Measurements from ENCODE around the gene SH3TC2. TPM values are rescaled to one million over a fixed set of nuclear protein-coding genes. Genes with fewer than 3 reads are reported as not detected.

Gene SH3TC2
- total RNA-seq, 2 donors from 2014 or later = 0.27 to 0.75 TPM

DNA sequence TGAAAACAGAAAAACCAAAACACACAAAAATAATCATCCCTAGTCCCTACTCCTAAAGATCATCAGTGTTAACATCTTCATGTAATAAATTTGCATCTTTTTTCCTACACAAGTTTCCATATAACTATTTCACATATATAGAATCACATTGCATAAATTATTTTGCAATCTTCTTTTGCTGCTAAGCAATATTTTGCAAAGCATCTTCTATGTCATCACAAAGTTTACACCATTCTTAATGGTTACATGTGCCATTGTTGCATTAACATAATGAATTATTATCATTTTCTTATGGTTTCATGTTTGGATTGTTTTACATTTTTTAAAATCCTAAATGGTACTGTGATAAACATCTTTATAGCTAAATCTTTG is 17.8 kb downstream of the SH3TC2 start:
- Histone ChIP-seq H3K27me3 (ENCODE audit: control insufficient read depth, insufficient read depth, low read length, poor library complexity, severe bottlenecking) (no peaks in the 10 kb centered on the region), H3K4me1 (ENCODE audit: control insufficient read depth, insufficient read depth, low read length) (no peaks in the 10 kb centered on the region), H3K9ac (ENCODE audit: extremely low read depth, low read length, poor library complexity, severe bottlenecking) (no peak overlapping the region), H3K9me3 (ENCODE audit: control insufficient read depth, low read length) (no peaks in the 10 kb centered on the region), H3K27ac (ENCODE audit: low read depth, low read length) (no peak overlapping the region), H3K4me3 (ENCODE audit: low read length) (no peak overlapping the region), H3K36me3 (ENCODE audit: control insufficient read depth, insufficient read depth, low read length) (no peaks in the 10 kb centered on the region)
- TF ChIP-seq, protein P1, sequence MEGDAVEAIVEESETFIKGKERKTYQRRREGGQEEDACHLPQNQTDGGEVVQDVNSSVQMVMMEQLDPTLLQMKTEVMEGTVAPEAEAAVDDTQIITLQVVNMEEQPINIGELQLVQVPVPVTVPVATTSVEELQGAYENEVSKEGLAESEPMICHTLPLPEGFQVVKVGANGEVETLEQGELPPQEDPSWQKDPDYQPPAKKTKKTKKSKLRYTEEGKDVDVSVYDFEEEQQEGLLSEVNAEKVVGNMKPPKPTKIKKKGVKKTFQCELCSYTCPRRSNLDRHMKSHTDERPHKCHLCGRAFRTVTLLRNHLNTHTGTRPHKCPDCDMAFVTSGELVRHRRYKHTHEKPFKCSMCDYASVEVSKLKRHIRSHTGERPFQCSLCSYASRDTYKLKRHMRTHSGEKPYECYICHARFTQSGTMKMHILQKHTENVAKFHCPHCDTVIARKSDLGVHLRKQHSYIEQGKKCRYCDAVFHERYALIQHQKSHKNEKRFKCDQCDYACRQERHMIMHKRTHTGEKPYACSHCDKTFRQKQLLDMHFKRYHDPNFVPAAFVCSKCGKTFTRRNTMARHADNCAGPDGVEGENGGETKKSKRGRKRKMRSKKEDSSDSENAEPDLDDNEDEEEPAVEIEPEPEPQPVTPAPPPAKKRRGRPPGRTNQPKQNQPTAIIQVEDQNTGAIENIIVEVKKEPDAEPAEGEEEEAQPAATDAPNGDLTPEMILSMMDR (conservative IDR thresholded peaks at IDR 0.05) = no peak
- DNase-seq = no peak
- Mint-ChIP-seq H3K9me3 (no peaks in the 10 kb centered on the region), H3K36me3 (ENCODE audit: low read depth) (no peaks in the 10 kb centered on the region), H3K27me3 (ENCODE audit: insufficient read depth) (no peaks in the 10 kb centered on the region), H3K4me3 (no peak overlapping the region), H3K4me1 (no peaks in the 10 kb centered on the region), H3K27ac (no peak overlapping the region)

DNA sequence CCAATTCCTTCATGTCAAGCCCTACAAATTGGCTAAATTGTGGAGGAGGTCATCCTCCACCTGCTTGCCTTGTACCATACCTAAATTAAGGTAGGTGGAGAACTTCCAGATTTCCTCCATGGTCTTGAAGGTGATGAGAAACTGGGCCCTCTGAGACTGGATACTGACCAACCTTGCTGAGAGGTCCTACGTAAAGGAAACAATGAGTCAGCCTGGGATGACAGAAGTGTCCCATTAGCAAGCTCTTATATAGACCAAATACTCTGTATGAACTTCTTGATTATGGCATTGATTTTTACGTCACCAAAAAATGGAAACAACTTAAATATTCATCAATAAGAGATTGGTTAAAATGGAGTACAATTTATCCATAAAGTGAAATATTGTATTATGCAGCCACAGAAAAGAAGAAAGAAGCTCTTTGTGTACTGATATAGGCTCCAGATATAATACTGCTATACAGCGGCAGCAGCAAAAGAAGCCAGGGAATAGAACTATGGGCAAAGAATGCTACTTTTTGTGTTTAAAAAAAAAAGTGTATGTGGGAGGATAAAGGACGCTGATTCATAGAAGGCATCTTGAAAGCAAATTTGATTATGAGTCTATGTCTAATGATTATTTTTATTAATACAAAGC is 18.3 kb downstream of the SH3TC2 start:
- Mint-ChIP-seq H3K27me3 (ENCODE audit: insufficient read depth) (no peaks in the 10 kb centered on the region), H3K4me1 (no peaks in the 10 kb centered on the region), H3K4me3 (no peak overlapping the region), H3K27ac (no peak overlapping the region), H3K36me3 (ENCODE audit: low read depth) (no peaks in the 10 kb centered on the region), H3K9me3 (no peaks in the 10 kb centered on the region)
- Histone ChIP-seq H3K4me1 (ENCODE audit: control insufficient read depth, insufficient read depth, low read length) (no peaks in the 10 kb centered on the region), H3K36me3 (ENCODE audit: control insufficient read depth, insufficient read depth, low read length) (no peaks in the 10 kb centered on the region), H3K27ac (ENCODE audit: low read depth, low read length) (no peak overlapping the region), H3K9me3 (ENCODE audit: control insufficient read depth, low read length) (no peaks in the 10 kb centered on the region), H3K27me3 (ENCODE audit: control insufficient read depth, insufficient read depth, low read length, poor library complexity, severe bottlenecking) (no peaks in the 10 kb centered on the region), H3K4me3 (ENCODE audit: low read length) (no peak overlapping the region), H3K9ac (ENCODE audit: extremely low read depth, low read length, poor library complexity, severe bottlenecking) (no peak overlapping the region)
- no peak for DNase-seq
- WGBS, 2 experiments (ENCODE audit: insufficient coverage in 1 of 2, insufficient read length in 1 of 2) = 89 to 100% methylated on average over 1 to 4 of the region's 4 CpGs
- TF ChIP-seq, protein P1 (conservative IDR thresholded peaks at IDR 0.05) = no peak

DNA sequence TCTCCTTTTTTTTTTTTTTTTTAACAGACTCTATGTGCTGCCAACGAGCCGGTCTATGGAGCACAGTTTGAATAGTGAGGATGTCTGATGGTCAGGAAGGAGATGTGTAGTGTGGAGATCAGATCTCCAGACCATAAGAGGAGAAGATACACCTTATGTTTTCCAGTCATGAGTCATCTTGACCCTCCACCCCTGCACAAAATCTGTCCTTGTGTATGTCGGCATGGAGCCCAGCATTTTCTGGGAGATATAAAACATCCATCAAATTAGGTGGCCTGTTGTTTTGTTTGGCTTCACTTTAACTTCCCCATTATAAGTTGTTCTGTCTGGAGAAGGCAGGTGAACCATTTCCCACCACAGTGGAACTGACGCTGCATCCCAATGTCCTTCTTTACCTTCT is 19.2 kb downstream of the SH3TC2 start:
- Histone ChIP-seq H3K4me3 (ENCODE audit: low read length) (no peak overlapping the region), H3K9me3 (ENCODE audit: control insufficient read depth, low read length) (no peaks in the 10 kb centered on the region), H3K4me1 (ENCODE audit: control insufficient read depth, insufficient read depth, low read length) (no peaks in the 10 kb centered on the region), H3K27me3 (ENCODE audit: control insufficient read depth, insufficient read depth, low read length, poor library complexity, severe bottlenecking) (no peaks in the 10 kb centered on the region), H3K9ac (ENCODE audit: extremely low read depth, low read length, poor library complexity, severe bottlenecking) (no peak overlapping the region), H3K27ac (ENCODE audit: low read depth, low read length) (no peak overlapping the region), H3K36me3 (ENCODE audit: control insufficient read depth, insufficient read depth, low read length) (no peaks in the 10 kb centered on the region)
- TF ChIP-seq, protein P1 (conservative IDR thresholded peaks at IDR 0.05) = no peak
- Mint-ChIP-seq H3K27me3 (ENCODE audit: insufficient read depth) (no peaks in the 10 kb centered on the region), H3K27ac (no peak overlapping the region), H3K36me3 (ENCODE audit: low read depth) (no peaks in the 10 kb centered on the region), H3K9me3 (no peaks in the 10 kb centered on the region), H3K4me3 (no peak overlapping the region), H3K4me1 (no peaks in the 10 kb centered on the region)
- WGBS, 2 experiments (ENCODE audit: insufficient coverage in 1 of 2, insufficient read length in 1 of 2) = 83 to 93% methylated on average over 1 to 4 of the region's 4 CpGs
- DNase-seq = no peak

All from endodermal cell (in vitro differentiated cells).